Kidney (tissue), 14 donors: ENCODE measurements around the gene KIF23. TPM values are rescaled to one million over a fixed set of nuclear protein-coding genes. Genes with fewer than 3 reads are reported as not detected.

Source experiments
- DNase-seq, 5 donors: peaks; one replicate each; pipeline ENCODE4 v3.0.0-alpha.2; 2013 to 2020
- FAIRE-seq: peaks from 2 replicates; lab custom pipeline; 2012; peaks lifted over from hg19 to GRCh38; lab: Jason Lieb, UNC
- H3K27ac ChIP-seq, 2 donors: one replicate each; pipeline ENCODE4 v1.7.0; 2013; ENCODE audit warnings: low read depth in 2 of 2, low read length in 2 of 2, inconsistent platforms in 1 of 2
- H3K27me3 ChIP-seq: one replicate; pipeline ENCODE4 v1.7.1; 2013; ENCODE audit warnings: low read length, inconsistent platforms; ENCODE audit not compliant: control insufficient read depth, insufficient read depth
- H3K36me3 ChIP-seq, 3 donors: one replicate each; pipeline versions ENCODE4 v1.7.0 to v1.7.1; 2013; ENCODE audit warnings: low read length in 3 of 3, control low read depth in 1 of 3, inconsistent platforms in 1 of 3; ENCODE audit not compliant: insufficient read depth in 3 of 3, control insufficient read depth in 2 of 3
- H3K4me1 ChIP-seq, 3 donors: one replicate each; pipeline versions ENCODE4 v1.7.0 to v1.7.1; 2013; ENCODE audit warnings: low read length in 3 of 3, inconsistent platforms in 1 of 3, low read depth in 1 of 3; ENCODE audit not compliant: control insufficient read depth in 2 of 3, insufficient read depth in 2 of 3
- H3K4me3 ChIP-seq, 3 donors: one replicate each; pipeline versions ENCODE4 v1.7.0 to v1.8.1; 2013; ENCODE audit warnings: low read length in 3 of 3, control low read depth in 1 of 3, inconsistent platforms in 1 of 3
- H3K9ac ChIP-seq, 3 donors: one replicate each; pipeline versions ENCODE4 v1.7.0 to v1.7.1; 2013; ENCODE audit warnings: low read length in 3 of 3, control low read depth in 1 of 3, inconsistent platforms in 1 of 3
- H3K9me3 ChIP-seq, 3 donors: one replicate each; pipeline versions ENCODE4 v1.7.0 to v1.7.1; 2013; ENCODE audit warnings: low read length in 3 of 3, control low read depth in 1 of 3, inconsistent platforms in 1 of 3; ENCODE audit not compliant: control insufficient read depth in 2 of 3, insufficient read depth in 1 of 3
- CTCF ChIP-seq: IDR thresholded peaks from 3 replicates; pipeline ENCODE4 v1.5.1; 2012; ENCODE audit warnings: mild to moderate bottlenecking, moderate library complexity, borderline replicate concordance; ENCODE audit not compliant: insufficient read depth; ENCODE audit errors: extremely low read depth
- intact Hi-C: fragments of 100-400 bp; cut with DNase I; formaldehyde crosslinking; loops from one replicate; pipeline ENCODE4 v1.11.1; 2022
- polyA plus RNA-seq: library from polyadenylated mRNA; stranded (reverse); fragments of 350-450 nt; fragmentation: Illumina TruSeq; extraction: RNeasy Lipid Tissue Mini Kit (QIAGEN cat#74804); gene quantifications from one replicate; pipeline ENCODE4 v1.2.3, GENCODE V29; 2014; ENCODE audit warnings: low read depth, low replicate concordance; ENCODE audit not compliant: insufficient read depth
- total RNA-seq: library from RNA; stranded (reverse); fragmentation: NEBNext Ultra II Directional; extraction: Animal tissue kit (Norgen Biotek cat#: 25700); gene quantifications from one replicate; pipeline ENCODE4 v1.2.1, GENCODE V29; 2021
- donor health status: control.
- donor health status: control.
- donor health status: control.
- donor health status: control.
- donor health status: control.
- donor health status: DM: yes; HTN: yes; CAD: no.
- donor health status: Normal renal cell carcinoma (clear cell type).

Gene KIF23
- total and polyA plus RNA-seq, 2 donors from 2014 or later = 2.5 to 3.6 TPM

- FAIRE-seq = no peak
- Histone ChIP-seq H3K27me3 (no peaks in the 10 kb centered on the region), H3K9me3 (no peaks in the 10 kb centered on the region), H3K36me3 (peaks cover 2 to 25% (median 11%) of the 10 kb centered on the region in 3 donors), H3K27ac (no peak overlapping the region), H3K4me3 (no peak overlapping the region), H3K4me1 (peaks cover 0 to 10% (median 1%) of the 10 kb centered on the region in 3 donors), H3K9ac (no peak overlapping the region)
- intact Hi-C loops = no loop called here
- no peak for TF ChIP-seq CTCF
- DNase-seq = no peak
Observed at GRCh38 chr15:69384626-69385598, 29.2 kb upstream of the KIF23 start.

GRCh38 chr15:69385831-69386230 is 28.3 kb upstream of the KIF23 start:
- DNase-seq = no peak
- no peak for TF ChIP-seq CTCF
- no peak overlapping the region for H3K4me3 ChIP-seq
- peaks cover 0 to 2% (median 0%) of the 10 kb centered on the region in 3 donors for H3K4me1 ChIP-seq
- H3K36me3 ChIP-seq = peaks cover 2 to 20% (median 9%) of the 10 kb centered on the region in 3 donors
- intact Hi-C loops = no loop called here
- no peak overlapping the region for H3K27ac ChIP-seq
- no peak overlapping the region for H3K9ac ChIP-seq
- no peaks in the 10 kb centered on the region for H3K27me3 ChIP-seq
- no peak for FAIRE-seq
- no peaks in the 10 kb centered on the region for H3K9me3 ChIP-seq

- FAIRE-seq (no peak), DNase-seq (peak in 1 of 5 donors; percentile 13)
- no peak overlapping the region for H3K4me3 ChIP-seq
- no peak overlapping the region for H3K9ac ChIP-seq
- H3K4me1 ChIP-seq = peaks cover 0 to 3% (median 0%) of the 10 kb centered on the region in 3 donors
- H3K9me3 ChIP-seq = no peaks in the 10 kb centered on the region
- TF ChIP-seq CTCF = no peak
- H3K27ac ChIP-seq = no peak overlapping the region
- intact Hi-C loops = no loop called here
- H3K36me3 ChIP-seq = peaks cover 2 to 18% (median 6%) of the 10 kb centered on the region in 3 donors
- no peaks in the 10 kb centered on the region for H3K27me3 ChIP-seq
Observed at GRCh38 chr15:69386284-69386683, 27.9 kb upstream of the KIF23 start.
